Upper lobe of left lung (tissue), 6 donors: Measurements from ENCODE around the gene DGKI. TPM values are rescaled to one million over a fixed set of nuclear protein-coding genes. Genes with fewer than 3 reads are reported as not detected.

Experiments used
- ATAC-seq, 2 donors: fragments of 200-7000 bp; cut with Tn5 transposase; one replicate each; pipeline ENCODE4 v1.9.1; 2022; ENCODE audit warnings: mild to moderate bottlenecking in 2 of 2, moderate library complexity in 2 of 2; ENCODE audit not compliant: low FRiP score in 2 of 2
- DNase-seq, 2 donors: peaks; one replicate each; pipeline ENCODE4 v3.0.0-alpha.2; 2019 to 2020
- H3K27ac ChIP-seq, 4 donors: fragments of 200-600 bp; sonication (generic); one replicate each; pipeline ENCODE4 v1.5.1; 2016 to 2019
- H3K27me3 ChIP-seq, 4 donors: fragments of 200-600 bp; sonication (generic); one replicate each; pipeline ENCODE4 v1.5.1; 2017 to 2019
- H3K36me3 ChIP-seq, 4 donors: fragments of 200-600 bp; sonication (generic); one replicate each; pipeline ENCODE4 v1.5.1; 2016 to 2019
- H3K4me1 ChIP-seq, 4 donors: fragments of 200-600 bp; sonication (generic); one replicate each; pipeline ENCODE4 v1.5.1; 2018 to 2019
- H3K4me3 ChIP-seq, 4 donors: fragments of 200-600 bp; sonication (generic); one replicate each; pipeline ENCODE4 v1.5.1; 2017 to 2019; ENCODE audit warnings: mild to moderate bottlenecking in 2 of 4, moderate library complexity in 1 of 4
- H3K9me3 ChIP-seq, 4 donors: fragments of 200-600 bp; sonication (generic); one replicate each; pipeline ENCODE4 v1.5.1; 2018 to 2019
- CTCF ChIP-seq, 6 experiments: fragments of 450-650 bp in 4 of 6; fragments of 200-600 bp in 2 of 6; sonication (generic) in 2 of 6; IDR thresholded peaks; one replicate each; pipeline ENCODE4 v1.5.1; 2016 to 2019; ENCODE audit warnings: antibody characterized with exemption in 6 of 6
- EP300 ChIP-seq, 4 donors: sonication (generic); formaldehyde crosslinking; IDR thresholded peaks; one replicate each; pipeline ENCODE4 v1.5.1; 2017; ENCODE audit warnings: antibody characterized with exemption in 4 of 4, control low read depth in 2 of 4
- POLR2A ChIP-seq, 4 donors: fragments of 450-650 bp; IDR thresholded peaks; one replicate each; pipeline ENCODE4 v1.5.1; 2016 to 2017; ENCODE audit warnings: antibody characterized with exemption in 4 of 4, mild to moderate bottlenecking in 2 of 4
- POLR2AphosphoS5 ChIP-seq, 2 donors: sonication (generic); formaldehyde crosslinking; IDR thresholded peaks; one replicate each; pipeline ENCODE4 v1.5.1; 2017; ENCODE audit warnings: antibody characterized with exemption in 2 of 2
- WGBS, 2 donors: methylation state at CpG; one replicate each; pipeline ENCODE4 v1.1.5; 2017 to 2018; 5-methylcytosine and 5-hydroxymethylcytosine counted together
- total RNA-seq, 6 donors: library from RNA; depleted of rRNA in 4 of 6; stranded (reverse); fragments of >200 nt in 4 of 6; gene quantifications; one replicate each; pipeline versions ENCODE4 v1.1.0 to v1.2.1, GENCODE V29; 2016 to 2021
- donor health status: DM: no; HTN: no; CAD: no; lungs with moderate emphysema.
- donor health status: DM: no; HTN: yes; CAD: no; lungs with severe emphysema.

DGKI gene
- total RNA-seq, 6 donors from 2014 or later, result under 0.01 to 4.5 (median 0.34) TPM; not detected in 1

GRCh38 chr7:137619181-137619580 is 227.6 kb downstream of the DGKI start:
- H3K9me3 ChIP-seq, result no peaks in the 10 kb centered on the region
- TF ChIP-seq POLR2A (IDR thresholded peaks at IDR 0.05) (no peak), CTCF (IDR thresholded peaks at IDR 0.05) (no peak), EP300 (IDR thresholded peaks at IDR 0.05) (no peak), POLR2AphosphoS5 (IDR thresholded peaks at IDR 0.05) (no peak)
- H3K27me3 ChIP-seq, result no peaks in the 10 kb centered on the region
- no peak overlapping the region for H3K27ac ChIP-seq
- no peaks in the 10 kb centered on the region for H3K4me1 ChIP-seq
- no peaks in the 10 kb centered on the region for H3K36me3 ChIP-seq
- 61 to 80% methylated on average over 1 of the region's 1 CpG for WGBS, 2 donors
- ATAC-seq (no peak), DNase-seq (no peak)
- H3K4me3 ChIP-seq, result no peak overlapping the region

DNA sequence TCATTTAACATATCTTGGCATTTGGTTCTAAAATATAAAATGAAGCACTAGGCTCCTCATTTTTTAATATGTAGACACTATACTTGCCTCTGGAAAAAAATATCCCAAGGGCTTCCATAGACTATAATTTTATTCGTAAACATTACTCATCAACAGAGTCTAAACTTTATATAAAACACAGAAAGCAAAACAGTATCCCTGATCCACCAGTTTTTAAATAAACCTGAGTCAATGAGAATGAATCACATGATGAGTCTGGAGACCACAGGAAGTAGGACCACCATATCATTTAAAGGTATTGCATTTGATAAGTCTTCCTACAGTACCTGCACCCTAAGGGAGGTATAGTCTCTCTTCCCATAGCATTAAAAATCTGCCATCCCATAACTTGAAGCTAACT is 228.0 kb downstream of the DGKI start:
- Histone ChIP-seq H3K27me3 (no peaks in the 10 kb centered on the region), H3K36me3 (no peaks in the 10 kb centered on the region), H3K4me3 (no peak overlapping the region), H3K4me1 (no peaks in the 10 kb centered on the region), H3K9me3 (no peaks in the 10 kb centered on the region), H3K27ac (no peak overlapping the region)
- TF ChIP-seq POLR2A (IDR thresholded peaks at IDR 0.05), result no peak
- DNase-seq, result no peak
- ATAC-seq, result no peak
- 88 to 98% methylated on average over 1 of the region's 1 CpG for WGBS, 2 donors

- DNase-seq (no peak), ATAC-seq (no peak)
- H3K27ac ChIP-seq, result no peak overlapping the region
- H3K9me3 ChIP-seq, result no peaks in the 10 kb centered on the region
- TF ChIP-seq POLR2A (IDR thresholded peaks at IDR 0.05) (no peak), EP300 (IDR thresholded peaks at IDR 0.05) (no peak), POLR2AphosphoS5 (IDR thresholded peaks at IDR 0.05) (no peak), CTCF (IDR thresholded peaks at IDR 0.05) (no peak)
- 94 to 95% methylated on average over 3 of the region's 3 CpGs for WGBS, 2 donors
- no peaks in the 10 kb centered on the region for H3K36me3 ChIP-seq
- H3K27me3 ChIP-seq, result no peaks in the 10 kb centered on the region
- H3K4me1 ChIP-seq, result no peaks in the 10 kb centered on the region
- H3K4me3 ChIP-seq, result no peak overlapping the region
These were observed 233.7 kb downstream of the DGKI start for GRCh38 chr7:137613006-137613525.

DNA sequence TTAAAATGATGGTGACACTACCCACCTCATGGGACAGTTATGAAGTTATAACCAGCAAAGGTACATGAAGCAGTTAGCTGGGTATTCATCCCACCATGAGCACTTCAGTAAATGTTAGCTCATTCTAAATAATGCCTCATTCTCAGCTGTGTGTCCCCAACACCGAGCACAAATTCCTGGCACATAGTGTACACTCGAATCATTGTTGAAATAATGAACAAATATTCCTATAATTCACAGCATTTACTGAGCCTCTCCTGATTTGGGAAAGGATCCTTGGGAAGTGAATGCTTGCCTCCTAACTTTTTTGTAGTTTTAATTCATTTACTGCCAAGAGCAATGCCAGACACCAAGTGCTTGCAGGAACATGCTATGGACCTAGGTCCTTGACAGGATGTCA is 235.2 kb downstream of the DGKI start:
- 54 to 71% methylated on average over 2 of the region's 2 CpGs for WGBS, 2 donors
- Histone ChIP-seq H3K9me3 (no peaks in the 10 kb centered on the region), H3K4me1 (no peaks in the 10 kb centered on the region), H3K4me3 (no peak overlapping the region), H3K36me3 (no peaks in the 10 kb centered on the region), H3K27me3 (no peaks in the 10 kb centered on the region), H3K27ac (no peak overlapping the region)
- TF ChIP-seq POLR2A (IDR thresholded peaks at IDR 0.05), result no peak
- TF ChIP-seq EP300 (IDR thresholded peaks at IDR 0.05), result no peak
- no peak for TF ChIP-seq CTCF (IDR thresholded peaks at IDR 0.05)
- TF ChIP-seq POLR2AphosphoS5 (IDR thresholded peaks at IDR 0.05), result no peak
- DNase-seq, result no peak
- ATAC-seq, result no peak

DNA sequence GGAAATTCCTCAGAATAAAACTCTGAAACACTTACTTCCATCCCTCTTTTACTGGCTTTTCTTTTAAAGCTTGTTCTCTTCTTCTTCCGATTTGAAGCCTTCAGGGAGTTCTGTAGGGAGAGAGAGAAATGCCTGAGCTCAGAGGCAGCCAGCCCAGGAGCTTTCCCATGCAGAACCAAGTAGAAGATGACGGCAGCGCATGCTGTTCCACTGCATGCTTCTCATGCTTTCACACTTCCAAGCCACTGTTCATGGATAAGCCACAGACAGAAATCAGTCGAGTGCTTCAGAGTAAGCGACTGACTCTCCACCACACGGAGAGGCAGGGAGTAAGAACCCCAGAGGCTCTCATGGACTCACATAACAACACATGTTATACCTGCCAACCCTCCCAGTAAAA is 237.3 kb downstream of the DGKI start:
- no peaks in the 10 kb centered on the region for H3K36me3 ChIP-seq
- TF ChIP-seq CTCF (IDR thresholded peaks at IDR 0.05), result no peak
- no peak for TF ChIP-seq EP300 (IDR thresholded peaks at IDR 0.05)
- TF ChIP-seq POLR2AphosphoS5 (IDR thresholded peaks at IDR 0.05), result no peak
- TF ChIP-seq POLR2A (IDR thresholded peaks at IDR 0.05), result no peak
- H3K9me3 ChIP-seq, result no peaks in the 10 kb centered on the region
- H3K4me1 ChIP-seq, result no peaks in the 10 kb centered on the region
- H3K27ac ChIP-seq, result no peak overlapping the region
- no peaks in the 10 kb centered on the region for H3K27me3 ChIP-seq
- ATAC-seq, result no peak
- H3K4me3 ChIP-seq, result no peak overlapping the region
- DNase-seq, result no peak
- WGBS, 2 donors, result 73 to 94% methylated on average over 6 of the region's 6 CpGs
